Measurements from ENCODE around the gene TMEM120A. TPM values are rescaled to one million over a fixed set of nuclear protein-coding genes. Genes with fewer than 3 reads are reported as not detected.

TMEM120A gene
- total and polyA plus RNA-seq, 4 donors, result 15.7 to 90.1 (median 57.6) TPM

GRCh38 chr7:75989500-75990388 lies 4.7 kb downstream of the TMEM120A start:
- peak overlapping the region; percentile 37 to 84 for H3K27ac ChIP-seq (ENCODE audit: low read depth in 1 of 2, low read length in 1 of 2)
- H3K9ac ChIP-seq (ENCODE audit: insufficient read depth in 1 of 2, low read length in 2 of 2), result no peak overlapping the region
- H3K4me3 ChIP-seq, result no peak overlapping the region
- 59 to 71% methylated on average over 21 of the region's 21 CpGs for WGBS, 2 donors
- peaks cover 0 to 36% (median 10%) of the 10 kb centered on the region in 4 donors for H3K36me3 ChIP-seq (ENCODE audit: control insufficient read depth in 4 of 4, insufficient read depth in 4 of 4, low read length in 4 of 4)
- no peaks in the 10 kb centered on the region for H3K27me3 ChIP-seq (ENCODE audit: control insufficient read depth in 3 of 3, insufficient read depth in 3 of 3, low read length in 2 of 3)
- H3K9me3 ChIP-seq (ENCODE audit: control insufficient read depth in 4 of 4, insufficient read depth in 3 of 4, low read length in 3 of 4), result no peaks in the 10 kb centered on the region
- DNase-seq (peak; percentile 48 to 61 (median 49)), ATAC-seq (ENCODE audit: insufficient read depth, low FRiP score) (no peak)
- TF ChIP-seq CTCF (IDR thresholded peaks at IDR 0.05; ENCODE audit: control extremely low read depth, extremely low read depth), result no peak
- peaks cover 0 to 21% (median 4%) of the 10 kb centered on the region in 5 donors for H3K4me1 ChIP-seq (ENCODE audit: control insufficient read depth in 5 of 5, insufficient read depth in 5 of 5, low read length in 5 of 5)

- Histone ChIP-seq H3K27me3 (ENCODE audit: control insufficient read depth in 3 of 3, insufficient read depth in 3 of 3, low read length in 2 of 3) (no peaks in the 10 kb centered on the region), H3K9me3 (ENCODE audit: control insufficient read depth in 4 of 4, insufficient read depth in 3 of 4, low read length in 3 of 4) (no peaks in the 10 kb centered on the region), H3K4me3 (no peak overlapping the region), H3K27ac (ENCODE audit: low read depth in 1 of 2, low read length in 1 of 2) (peak overlapping the region; percentile 37 to 81), H3K36me3 (ENCODE audit: control insufficient read depth in 4 of 4, insufficient read depth in 4 of 4, low read length in 4 of 4) (peaks cover 0 to 45% (median 10%) of the 10 kb centered on the region in 4 donors), H3K4me1 (ENCODE audit: control insufficient read depth in 5 of 5, insufficient read depth in 5 of 5, low read length in 5 of 5) (peaks cover 0 to 21% (median 4%) of the 10 kb centered on the region in 5 donors), H3K9ac (ENCODE audit: insufficient read depth in 1 of 2, low read length in 2 of 2) (no peak overlapping the region)
- no peak for TF ChIP-seq CTCF (IDR thresholded peaks at IDR 0.05; ENCODE audit: control extremely low read depth, extremely low read depth)
- ATAC-seq (ENCODE audit: insufficient read depth, low FRiP score) (no peak), DNase-seq (no peak)
- 52 to 83% methylated on average over 16 to 22 of the region's 31 CpGs for WGBS, 2 donors
Measured at GRCh38 chr7:75988568-75989499, 5.6 kb downstream of the TMEM120A start.

- WGBS, 2 donors, result 89 to 90% methylated on average over 30 of the region's 30 CpGs
- ATAC-seq (ENCODE audit: insufficient read depth, low FRiP score), result no peak
- no peak for DNase-seq
- Histone ChIP-seq H3K4me3 (no peak overlapping the region), H3K9me3 (ENCODE audit: control insufficient read depth in 4 of 4, insufficient read depth in 3 of 4, low read length in 3 of 4) (no peaks in the 10 kb centered on the region), H3K9ac (ENCODE audit: insufficient read depth in 1 of 2, low read length in 2 of 2) (no peak overlapping the region), H3K27me3 (ENCODE audit: control insufficient read depth in 3 of 3, insufficient read depth in 3 of 3, low read length in 2 of 3) (no peaks in the 10 kb centered on the region), H3K27ac (ENCODE audit: low read depth in 1 of 2, low read length in 1 of 2) (peak overlapping the region; percentile 11 to 13), H3K36me3 (ENCODE audit: control insufficient read depth in 4 of 4, insufficient read depth in 4 of 4, low read length in 4 of 4) (peaks cover 0 to 51% (median 13%) of the 10 kb centered on the region in 4 donors), H3K4me1 (ENCODE audit: control insufficient read depth in 5 of 5, insufficient read depth in 5 of 5, low read length in 5 of 5) (peaks cover 0 to 13% (median 4%) of the 10 kb centered on the region in 5 donors)
- no peak for TF ChIP-seq CTCF (IDR thresholded peaks at IDR 0.05; ENCODE audit: control extremely low read depth, extremely low read depth)
Measured at GRCh38 chr7:75987805-75988567, 6.4 kb downstream of the TMEM120A start.

Measured in lung (tissue), 12 donors.